SK-N-SH treated with all-trans-retinoic acid at 6 μM for 48 hours (cell line): Measurements from ENCODE around the gene TNFRSF11A.

Experiments
- ATAC-seq: fragments of 200-7000 bp; cut with Tn5 transposase; 3 replicates; pipeline ENCODE4 v1.9.1; 2020; ENCODE audit warnings: mild to moderate bottlenecking, moderate library complexity
- ARNTL ChIP-seq: fragments of 450-650 bp; formaldehyde crosslinking; IDR thresholded peaks from 2 replicates; pipeline ENCODE4 v1.5.0; 2020; ENCODE audit warnings: low read depth, mild to moderate bottlenecking, moderate library complexity, borderline replicate concordance
- BACH2 ChIP-seq: fragments of 250-450 bp; sonication (Bioruptor Pico); IDR thresholded peaks from 2 replicates; pipeline ENCODE4 v1.9.0; 2021; ENCODE audit warnings: mild to moderate bottlenecking, borderline replicate concordance
- CREB5 ChIP-seq: fragments of 250-450 bp; sonication (Bioruptor Pico); IDR thresholded peaks from 2 replicates; pipeline ENCODE4 v1.5.1; 2020; ENCODE audit warnings: low read depth, mild to moderate bottlenecking, moderate library complexity
- CSDC2 ChIP-seq: fragments of 250-450 bp; sonication (Bioruptor Pico); IDR thresholded peaks from 2 replicates; pipeline ENCODE4 v1.5.0; 2020; ENCODE audit warnings: mild to moderate bottlenecking, moderate library complexity
- ESRRG ChIP-seq: fragments of 250-450 bp; sonication (Bioruptor Pico); IDR thresholded peaks from 2 replicates; pipeline ENCODE4 v1.6.1; 2021; ENCODE audit warnings: mild to moderate bottlenecking
- GLIS3 ChIP-seq: fragments of 250-450 bp; sonication (Bioruptor Pico); IDR thresholded peaks from 2 replicates; pipeline ENCODE4 v1.5.0; 2020; ENCODE audit warnings: mild to moderate bottlenecking, moderate library complexity
- ISL1 ChIP-seq: fragments of 250-450 bp; sonication (Bioruptor Pico); IDR thresholded peaks from 2 replicates; pipeline ENCODE4 v2.1.2; 2022; ENCODE audit warnings: mild to moderate bottlenecking, moderate library complexity
- OSR1 ChIP-seq: fragments of 250-450 bp; sonication (Bioruptor Pico); IDR thresholded peaks from 2 replicates; pipeline ENCODE4 v1.8.0; 2022; ENCODE audit warnings: moderate library complexity, mild to moderate bottlenecking, inconsistent platforms
- PATZ1 ChIP-seq: fragments of 250-450 bp; sonication (Bioruptor Pico); IDR thresholded peaks from 2 replicates; pipeline ENCODE4 v1.8.0; 2020; ENCODE audit warnings: mild to moderate bottlenecking, moderate library complexity, borderline replicate concordance
- PPARA ChIP-seq: fragments of 250-450 bp; sonication (Bioruptor Pico); IDR thresholded peaks from 2 replicates; pipeline ENCODE4 v1.5.0; 2020; ENCODE audit warnings: mild to moderate bottlenecking, borderline replicate concordance
- SNAI2 ChIP-seq: fragments of 250-450 bp; sonication (Bioruptor Pico); IDR thresholded peaks from 2 replicates; pipeline ENCODE4 v1.5.0; 2020; ENCODE audit warnings: mild to moderate bottlenecking, moderate library complexity
- TCF4 ChIP-seq: fragments of 250-450 bp; sonication (Bioruptor Pico); IDR thresholded peaks from 2 replicates; pipeline ENCODE4 v1.8.0; 2021; ENCODE audit warnings: mild to moderate bottlenecking, moderate library complexity, borderline replicate concordance
- TOX ChIP-seq: fragments of 250-450 bp; sonication (Bioruptor Pico); IDR thresholded peaks from 2 replicates; pipeline ENCODE4 v1.8.0; 2021; ENCODE audit warnings: mild to moderate bottlenecking, moderate library complexity, borderline replicate concordance
- TSHZ2 ChIP-seq: fragments of 250-450 bp; sonication (Bioruptor Pico); IDR thresholded peaks from 2 replicates; pipeline ENCODE4 v1.5.0; 2020; ENCODE audit warnings: mild to moderate bottlenecking, moderate library complexity
- ZC3H10 ChIP-seq: fragments of 250-450 bp; sonication (Bioruptor Pico); IDR thresholded peaks from 2 replicates; pipeline ENCODE4 v1.5.1; 2021; ENCODE audit warnings: mild to moderate bottlenecking, moderate library complexity
- ZFP3 ChIP-seq: fragments of 250-450 bp; sonication (Bioruptor Pico); IDR thresholded peaks from 2 replicates; pipeline ENCODE4 v1.5.0; 2020; ENCODE audit warnings: mild to moderate bottlenecking, moderate library complexity
- ZFP30 ChIP-seq: fragments of 450-650 bp; formaldehyde crosslinking; IDR thresholded peaks from 2 replicates; pipeline ENCODE4 v1.5.0; 2022; ENCODE audit warnings: mild to moderate bottlenecking, moderate library complexity
- ZNF565 ChIP-seq: fragments of 450-650 bp; formaldehyde crosslinking; conservative IDR thresholded peaks from 2 replicates; pipeline ENCODE4 v1.5.0; 2020; ENCODE audit warnings: low read depth, mild to moderate bottlenecking, moderate library complexity
- ZNF8 ChIP-seq: fragments of 450-650 bp; formaldehyde crosslinking; IDR thresholded peaks from 2 replicates; pipeline ENCODE4 v1.5.0; 2020; ENCODE audit warnings: mild to moderate bottlenecking, moderate library complexity
- TF ChIP-seq, protein P1 (sequence below): fragments of 250-450 bp; sonication (Bioruptor Pico); IDR thresholded peaks from 2 replicates; pipeline ENCODE4 v1.5.1; 2021; ENCODE audit warnings: mild to moderate bottlenecking, moderate library complexity
- TF ChIP-seq, protein P2 (sequence below): fragments of 250-450 bp; sonication (Bioruptor Pico); IDR thresholded peaks from 2 replicates; pipeline ENCODE4 v1.8.0; 2021; ENCODE audit warnings: low read depth, mild to moderate bottlenecking, moderate library complexity, borderline replicate concordance

TNFRSF11A gene

GRCh38 chr18:62324917-62325805 is at the start of gene TNFRSF11A:
TNFRSF11A (plus strand) TSS chr18:62325310; CDS start chr18:62325353, 43 bp downstream.
- ATAC-seq: peak; percentile 63
- TF ChIP-seq, protein P1, sequence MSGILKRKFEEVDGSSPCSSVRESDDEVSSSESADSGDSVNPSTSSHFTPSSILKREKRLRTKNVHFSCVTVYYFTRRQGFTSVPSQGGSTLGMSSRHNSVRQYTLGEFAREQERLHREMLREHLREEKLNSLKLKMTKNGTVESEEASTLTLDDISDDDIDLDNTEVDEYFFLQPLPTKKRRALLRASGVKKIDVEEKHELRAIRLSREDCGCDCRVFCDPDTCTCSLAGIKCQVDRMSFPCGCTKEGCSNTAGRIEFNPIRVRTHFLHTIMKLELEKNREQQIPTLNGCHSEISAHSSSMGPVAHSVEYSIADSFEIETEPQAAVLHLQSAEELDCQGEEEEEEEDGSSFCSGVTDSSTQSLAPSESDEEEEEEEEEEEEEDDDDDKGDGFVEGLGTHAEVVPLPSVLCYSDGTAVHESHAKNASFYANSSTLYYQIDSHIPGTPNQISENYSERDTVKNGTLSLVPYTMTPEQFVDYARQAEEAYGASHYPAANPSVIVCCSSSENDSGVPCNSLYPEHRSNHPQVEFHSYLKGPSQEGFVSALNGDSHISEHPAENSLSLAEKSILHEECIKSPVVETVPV (CRISPR knock-in tag): no peak
- TF ChIP-seq ZNF565 (CRISPR knock-in tag) (no peak), TOX (CRISPR knock-in tag) (no peak), PATZ1 (no peak), TCF4 (CRISPR knock-in tag) (no peak), SNAI2 (CRISPR knock-in tag) (no peak)
- TF ChIP-seq, protein P2, sequence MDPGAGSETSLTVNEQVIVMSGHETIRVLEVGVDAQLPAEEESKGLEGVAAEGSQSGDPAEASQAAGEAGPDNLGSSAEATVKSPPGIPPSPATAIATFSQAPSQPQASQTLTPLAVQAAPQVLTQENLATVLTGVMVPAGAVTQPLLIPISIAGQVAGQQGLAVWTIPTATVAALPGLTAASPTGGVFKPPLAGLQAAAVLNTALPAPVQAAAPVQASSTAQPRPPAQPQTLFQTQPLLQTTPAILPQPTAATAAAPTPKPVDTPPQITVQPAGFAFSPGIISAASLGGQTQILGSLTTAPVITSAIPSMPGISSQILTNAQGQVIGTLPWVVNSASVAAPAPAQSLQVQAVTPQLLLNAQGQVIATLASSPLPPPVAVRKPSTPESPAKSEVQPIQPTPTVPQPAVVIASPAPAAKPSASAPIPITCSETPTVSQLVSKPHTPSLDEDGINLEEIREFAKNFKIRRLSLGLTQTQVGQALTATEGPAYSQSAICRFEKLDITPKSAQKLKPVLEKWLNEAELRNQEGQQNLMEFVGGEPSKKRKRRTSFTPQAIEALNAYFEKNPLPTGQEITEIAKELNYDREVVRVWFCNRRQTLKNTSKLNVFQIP (CRISPR knock-in tag): no peak
- TF ChIP-seq, all 23 proteins: peak for 0

DNA sequence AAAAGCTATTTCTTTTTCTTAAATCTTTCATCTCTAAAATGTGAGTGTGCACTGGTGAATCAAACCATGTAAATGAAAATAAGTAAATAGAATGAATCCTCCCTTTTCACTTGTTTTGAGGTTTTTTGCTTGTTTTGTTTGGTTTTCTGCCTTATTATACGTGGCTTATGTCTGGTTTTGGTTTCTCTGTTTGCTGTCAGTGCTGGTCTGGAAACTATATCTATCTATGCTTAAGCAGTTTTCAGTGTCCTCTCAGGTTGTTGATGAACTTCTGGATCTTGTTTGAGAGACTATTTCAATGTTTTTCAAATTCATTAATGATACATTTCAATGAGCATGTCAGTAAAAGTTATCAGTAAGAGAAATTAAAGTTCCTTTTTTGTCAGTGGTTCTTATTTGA is 48.1 kb upstream of the TNFRSF11A start:
- TF ChIP-seq TSHZ2 (CRISPR knock-in tag) (no peak), ZC3H10 (no peak), ZNF8 (CRISPR knock-in tag) (no peak), PATZ1 (no peak), ZFP3 (CRISPR knock-in tag) (no peak), ZNF565 (CRISPR knock-in tag) (no peak), TOX (CRISPR knock-in tag) (no peak), ISL1 (CRISPR knock-in tag) (no peak), GLIS3 (CRISPR knock-in tag) (no peak), PPARA (CRISPR knock-in tag) (no peak), ARNTL (CRISPR knock-in tag) (no peak), TCF4 (CRISPR knock-in tag) (no peak)
- ATAC-seq: no peak

DNA sequence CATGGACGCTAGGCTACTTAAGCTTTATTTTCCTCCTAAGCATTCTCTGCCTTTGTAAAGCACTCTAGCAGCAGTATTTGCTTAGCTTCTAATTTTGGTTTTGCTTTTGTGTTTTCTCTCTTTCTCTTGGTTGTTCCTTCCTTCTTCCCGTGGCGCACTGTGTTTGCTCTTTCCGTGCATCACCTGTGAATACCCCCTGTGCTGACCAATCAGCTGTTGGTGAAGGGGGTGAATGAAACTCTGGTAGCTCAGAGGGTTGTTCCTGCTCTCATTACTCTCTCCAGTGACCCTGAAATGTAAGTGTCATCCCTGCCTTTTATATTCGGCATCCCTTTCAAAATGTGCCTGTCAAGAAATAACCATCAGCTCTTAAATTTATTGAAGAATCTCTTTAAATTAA is 45.5 kb upstream of the TNFRSF11A start:
- ATAC-seq: no peak
- no peak for TF ChIP-seq ZFP30 (CRISPR knock-in tag)
- TF ChIP-seq PATZ1: no peak
- TF ChIP-seq CREB5 (CRISPR knock-in tag): no peak
- TF ChIP-seq GLIS3 (CRISPR knock-in tag): no peak
- no peak for TF ChIP-seq CSDC2 (CRISPR knock-in tag)
- no peak for TF ChIP-seq TCF4 (CRISPR knock-in tag)
- TF ChIP-seq OSR1 (CRISPR knock-in tag): no peak
- no peak for TF ChIP-seq BACH2 (CRISPR knock-in tag)
- no peak for TF ChIP-seq ESRRG
- no peak for TF ChIP-seq ZNF8 (CRISPR knock-in tag)
- TF ChIP-seq ISL1 (CRISPR knock-in tag): no peak
- TF ChIP-seq TOX (CRISPR knock-in tag): no peak
